Measurements from ENCODE around the gene SORCS1. TPM values are rescaled to one million over a fixed set of nuclear protein-coding genes. Genes with fewer than 3 reads are reported as not detected.

The SORCS1 gene
- total RNA-seq, 2 donors from 2014 or later: 0.23 to 14.4 TPM

- no peak overlapping the region for H3K27ac ChIP-seq
- intact Hi-C loops (cut with DNase I): no loop called here
- no peak overlapping the region for H3K4me3 ChIP-seq
- H3K9me3 ChIP-seq: no peaks in the 10 kb centered on the region
- no peak for DNase-seq (ENCODE audit: low spot score)
- no peaks in the 10 kb centered on the region for H3K36me3 ChIP-seq
- no peaks in the 10 kb centered on the region for H3K27me3 ChIP-seq (replicated peaks; ENCODE audit: insufficient read depth)
- no peaks in the 10 kb centered on the region for H3K4me1 ChIP-seq (replicated peaks)
- no peak for TF ChIP-seq CTCF (IDR thresholded peaks at IDR 0.05)
- TF ChIP-seq POLR2AphosphoS5 (IDR thresholded peaks at IDR 0.05): no peak
- TF ChIP-seq POLR2A (IDR thresholded peaks at IDR 0.05): no peak
- 77% methylated on average over 2 of the region's 2 CpGs for WGBS
Measured at GRCh38 chr10:106836933-106837663, 327.4 kb downstream of the SORCS1 start.

- Histone ChIP-seq H3K9me3 (no peaks in the 10 kb centered on the region), H3K4me3 (no peak overlapping the region), H3K27ac (no peak overlapping the region), H3K27me3 (replicated peaks; ENCODE audit: insufficient read depth) (no peaks in the 10 kb centered on the region), H3K36me3 (no peaks in the 10 kb centered on the region), H3K4me1 (replicated peaks) (no peaks in the 10 kb centered on the region)
- TF ChIP-seq CTCF (IDR thresholded peaks at IDR 0.05) (no peak), POLR2AphosphoS5 (IDR thresholded peaks at IDR 0.05) (no peak), POLR2A (IDR thresholded peaks at IDR 0.05) (no peak)
- no peak for DNase-seq (ENCODE audit: low spot score)
- 94% methylated on average over 1 of the region's 1 CpG for WGBS
- intact Hi-C loops (cut with DNase I): no loop called here
Measured at GRCh38 chr10:106832846-106833245, 331.7 kb downstream of the SORCS1 start.

GRCh38 chr10:106830471-106830870 lies 334.0 kb downstream of the SORCS1 start:
- Histone ChIP-seq H3K4me3 (no peak overlapping the region), H3K9me3 (no peaks in the 10 kb centered on the region), H3K27ac (no peak overlapping the region), H3K4me1 (replicated peaks) (no peaks in the 10 kb centered on the region), H3K36me3 (no peaks in the 10 kb centered on the region), H3K27me3 (replicated peaks; ENCODE audit: insufficient read depth) (no peaks in the 10 kb centered on the region)
- intact Hi-C loops (cut with DNase I): no loop called here
- TF ChIP-seq POLR2A (IDR thresholded peaks at IDR 0.05): no peak
- TF ChIP-seq CTCF (IDR thresholded peaks at IDR 0.05): no peak
- TF ChIP-seq POLR2AphosphoS5 (IDR thresholded peaks at IDR 0.05): no peak
- 96% methylated on average over 8 of the region's 8 CpGs for WGBS
- DNase-seq (ENCODE audit: low spot score): no peak

DNA sequence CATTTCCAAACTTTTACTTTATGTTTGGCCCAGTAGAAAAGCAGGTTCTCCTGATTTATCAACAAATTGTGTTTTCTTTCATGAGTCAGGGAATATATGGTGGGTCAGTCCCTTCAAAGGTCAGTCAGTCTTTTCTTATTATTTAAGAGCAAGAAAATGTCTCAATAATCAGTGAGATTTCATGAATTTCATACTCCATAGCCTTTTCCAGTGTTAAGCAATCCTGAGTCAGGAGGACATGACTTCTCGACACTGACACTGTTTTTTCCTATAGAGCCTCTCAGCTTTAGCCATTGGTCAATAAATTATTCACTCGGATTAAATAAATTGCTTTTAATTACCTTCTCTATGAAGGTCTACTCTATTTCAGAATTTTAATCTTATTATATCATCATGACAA lies 334.5 kb downstream of the SORCS1 start:
- no peaks in the 10 kb centered on the region for H3K9me3 ChIP-seq
- H3K36me3 ChIP-seq: no peaks in the 10 kb centered on the region
- H3K4me3 ChIP-seq: no peak overlapping the region
- no peaks in the 10 kb centered on the region for H3K27me3 ChIP-seq (replicated peaks; ENCODE audit: insufficient read depth)
- H3K27ac ChIP-seq: no peak overlapping the region
- WGBS: 94% methylated on average over 2 of the region's 2 CpGs
- no peak for TF ChIP-seq POLR2A (IDR thresholded peaks at IDR 0.05)
- TF ChIP-seq POLR2AphosphoS5 (IDR thresholded peaks at IDR 0.05): no peak
- no peak for TF ChIP-seq CTCF (IDR thresholded peaks at IDR 0.05)
- no peak for DNase-seq (ENCODE audit: low spot score)
- H3K4me1 ChIP-seq (replicated peaks): no peaks in the 10 kb centered on the region
- intact Hi-C loops (cut with DNase I): no loop called here

DNA sequence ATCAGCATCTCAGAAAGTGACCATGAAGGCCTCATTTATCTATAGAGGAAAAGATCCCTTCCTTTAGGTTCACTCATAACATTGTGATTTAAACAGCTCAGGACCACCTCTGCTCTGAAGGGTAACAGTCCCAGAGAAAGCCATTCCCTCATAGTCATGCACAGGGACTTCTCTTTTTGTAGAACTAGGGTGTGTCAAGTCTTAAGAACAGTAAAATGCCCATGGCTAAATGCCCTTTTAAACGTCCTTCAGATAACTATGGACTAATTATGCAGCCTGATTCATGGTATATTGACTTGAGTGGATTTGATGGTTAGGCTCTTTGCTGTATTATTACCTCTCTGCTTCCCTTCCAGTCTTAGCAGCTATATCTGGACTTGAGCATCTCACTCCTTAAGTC lies 337.8 kb downstream of the SORCS1 start:
- Histone ChIP-seq H3K9me3 (no peaks in the 10 kb centered on the region), H3K36me3 (no peaks in the 10 kb centered on the region), H3K27ac (no peak overlapping the region), H3K27me3 (replicated peaks; ENCODE audit: insufficient read depth) (no peaks in the 10 kb centered on the region), H3K4me1 (replicated peaks) (no peaks in the 10 kb centered on the region), H3K4me3 (no peak overlapping the region)
- intact Hi-C loops (cut with DNase I): no loop called here
- no peak for DNase-seq (ENCODE audit: low spot score)
- TF ChIP-seq CTCF (IDR thresholded peaks at IDR 0.05) (no peak), POLR2AphosphoS5 (IDR thresholded peaks at IDR 0.05) (no peak), POLR2A (IDR thresholded peaks at IDR 0.05) (no peak)
- 10% methylated on average over 1 of the region's 1 CpG for WGBS

Data from prostate gland (tissue), 2 donors.